ENCODE measurements around the gene SEMA7A.

SEMA7A gene

DNA sequence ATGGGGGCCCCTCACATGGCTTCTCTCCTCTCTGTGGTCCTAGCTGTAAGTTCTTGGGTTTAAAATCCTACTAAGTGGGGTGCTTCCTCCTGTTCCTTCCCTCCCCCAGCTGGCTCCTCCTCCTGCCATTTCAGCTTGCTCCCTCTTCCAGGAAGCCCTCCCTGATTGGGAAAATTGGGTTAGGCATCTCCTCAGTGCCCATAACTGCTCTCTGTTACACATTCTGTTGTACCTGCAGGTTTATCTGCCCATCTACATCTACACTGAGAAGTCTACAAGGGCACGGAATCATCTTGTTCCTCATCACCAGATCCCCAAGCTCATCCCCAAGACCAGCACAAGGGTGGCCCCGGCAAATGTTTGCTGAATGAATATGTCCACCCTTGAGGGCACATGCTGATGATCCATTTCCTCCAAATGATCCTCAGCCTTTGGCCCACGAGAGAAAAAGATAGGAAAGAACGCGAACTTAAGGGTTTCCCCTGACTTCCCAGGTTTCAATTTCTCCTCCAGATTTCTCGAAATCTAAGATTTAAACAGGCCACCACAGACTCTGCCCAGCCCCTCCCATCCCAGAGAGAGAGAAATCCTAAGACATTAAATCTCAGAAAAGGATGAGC, 3.9 kb downstream of the SEMA7A start:
- no peak for DNase-seq

DNA sequence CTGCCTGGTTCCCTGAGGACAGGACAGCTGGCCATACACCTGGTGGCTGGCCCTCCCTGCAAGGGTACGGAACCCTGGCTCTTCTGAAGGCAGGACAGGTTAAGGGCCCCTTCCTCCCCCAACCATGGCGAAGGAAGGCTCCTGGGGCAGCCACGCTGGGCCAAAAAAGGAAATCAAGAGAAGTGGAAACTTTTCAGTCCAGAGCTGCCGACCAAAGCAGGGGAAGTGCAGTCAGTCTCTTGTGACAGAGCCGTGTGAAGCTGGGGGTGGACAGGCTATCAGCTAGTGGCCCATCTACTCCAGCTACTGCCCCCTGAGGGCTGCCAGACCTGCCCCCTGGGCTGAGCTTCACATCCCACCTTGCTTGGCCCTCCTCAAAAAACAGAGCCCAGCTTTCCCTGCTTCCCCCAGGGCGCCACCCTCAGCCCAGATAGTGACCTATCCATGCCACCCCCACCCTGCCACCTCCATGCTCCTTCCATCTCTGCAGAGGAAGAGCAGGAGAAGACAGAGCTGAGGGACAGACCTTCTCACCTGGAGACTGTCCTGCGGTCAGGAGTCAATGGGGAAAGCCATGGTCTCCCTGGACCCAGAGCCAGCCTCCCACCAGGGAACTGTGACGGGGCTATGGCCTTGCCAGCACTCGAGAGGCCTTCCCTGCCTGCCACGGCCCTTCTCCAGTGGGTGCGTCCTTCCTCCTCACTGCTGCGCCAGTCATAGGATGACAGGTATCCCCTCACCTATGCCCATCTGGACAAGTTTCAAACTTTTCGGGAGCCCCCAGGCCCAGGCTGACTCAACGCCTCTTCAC, 4.6 kb downstream of the SEMA7A start:
- DNase-seq = no peak

DNA sequence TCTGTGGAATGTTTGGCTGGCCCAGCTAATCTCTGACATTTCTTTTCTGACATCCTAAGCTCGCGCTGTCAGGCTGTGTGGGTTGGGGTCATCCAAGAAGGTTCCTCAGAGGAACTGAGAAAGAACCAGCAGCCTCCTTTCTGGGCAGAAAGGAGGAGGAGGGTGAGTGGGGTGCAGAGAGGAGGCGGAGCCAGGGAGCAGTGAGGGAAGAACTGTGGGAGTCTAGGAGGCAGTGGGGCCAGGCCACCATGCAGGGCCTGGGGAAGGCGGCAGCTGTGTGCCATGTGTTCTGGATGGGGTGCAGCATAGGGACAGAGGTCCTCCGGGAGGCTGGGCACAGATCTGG, 5.3 kb downstream of the SEMA7A start:
- DNase-seq = no peak

DNA sequence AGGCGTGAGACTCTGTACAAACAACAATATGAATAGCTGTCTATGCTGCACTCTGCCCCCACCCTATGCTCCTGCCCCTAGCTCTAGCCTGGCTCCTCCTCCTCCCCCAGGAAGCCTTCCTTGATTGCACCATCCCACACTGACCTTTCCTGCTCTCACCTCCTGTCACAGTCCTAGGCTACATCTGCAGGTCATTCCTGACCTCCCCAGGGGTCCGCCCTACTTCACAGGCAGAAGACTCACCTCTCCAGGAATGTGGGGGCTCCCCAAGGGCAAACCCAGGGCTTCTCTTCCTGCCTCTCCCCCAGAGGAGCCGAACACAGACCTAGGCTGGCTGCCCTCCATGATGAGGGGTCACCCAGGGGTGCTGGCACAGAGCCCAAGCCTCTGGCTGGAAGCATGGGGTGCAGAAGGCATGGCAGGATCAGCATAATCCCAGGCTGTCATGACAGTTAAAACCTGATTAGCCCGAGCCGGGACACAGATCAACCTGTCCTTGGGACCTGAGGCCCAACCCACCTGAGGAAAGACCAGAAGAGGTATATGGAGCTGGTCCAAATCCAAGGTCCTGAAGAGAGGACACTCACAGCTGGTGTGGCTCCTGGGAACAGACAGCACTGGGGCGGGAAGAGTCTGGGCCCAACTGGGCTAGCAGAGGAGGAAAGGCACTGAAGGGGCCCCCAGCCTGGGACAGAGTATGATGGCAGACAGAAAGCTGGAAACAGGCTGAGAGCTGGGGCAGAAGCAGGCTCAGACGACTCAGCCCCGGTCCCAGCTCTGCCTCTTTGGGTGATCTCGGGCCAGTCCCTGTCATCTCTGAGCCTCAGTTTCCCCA, 5.9 kb downstream of the SEMA7A start:
- no peak for DNase-seq

DNA sequence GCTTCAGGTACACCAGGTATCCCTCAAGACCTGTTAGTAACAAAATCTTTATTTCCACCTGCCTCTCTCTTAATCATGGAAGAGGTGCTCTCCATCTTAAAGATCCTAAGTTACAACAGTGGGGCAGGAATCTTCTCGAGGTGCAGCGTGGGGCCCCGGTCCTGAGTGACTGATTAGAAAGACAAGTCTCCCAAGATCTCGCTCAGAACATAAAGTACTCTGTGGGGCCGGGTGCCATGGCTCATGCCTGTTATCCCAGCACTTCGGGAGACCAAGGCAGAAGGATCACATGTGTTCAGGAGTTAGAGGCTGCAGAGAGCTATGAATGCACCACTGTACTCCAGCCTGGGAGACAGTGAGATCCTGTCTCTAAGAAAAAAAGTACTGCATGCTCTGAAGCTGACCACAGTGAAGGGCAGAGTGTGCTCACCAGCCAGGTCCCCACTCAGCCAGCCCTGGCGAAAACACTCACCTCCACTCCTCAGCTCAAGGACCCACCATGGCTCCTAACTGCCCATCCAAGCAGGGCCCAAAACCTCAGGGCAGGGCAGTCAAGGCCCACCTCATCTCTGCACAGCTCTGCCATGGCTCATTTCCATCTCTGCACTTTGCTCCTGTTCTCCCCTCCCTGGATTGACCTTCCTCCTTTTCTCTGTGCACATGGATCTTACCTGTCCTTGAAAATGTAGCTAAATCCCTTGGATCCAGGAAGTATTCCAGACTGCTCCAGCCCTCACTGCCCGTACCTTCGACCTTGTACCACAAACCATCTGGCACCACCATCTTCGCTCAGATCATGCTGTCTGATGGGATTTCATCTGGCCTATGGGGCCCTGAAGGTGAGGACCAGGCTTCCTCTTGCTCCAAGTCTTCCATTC, 7.1 kb downstream of the SEMA7A start:
- no peak for DNase-seq

DNA sequence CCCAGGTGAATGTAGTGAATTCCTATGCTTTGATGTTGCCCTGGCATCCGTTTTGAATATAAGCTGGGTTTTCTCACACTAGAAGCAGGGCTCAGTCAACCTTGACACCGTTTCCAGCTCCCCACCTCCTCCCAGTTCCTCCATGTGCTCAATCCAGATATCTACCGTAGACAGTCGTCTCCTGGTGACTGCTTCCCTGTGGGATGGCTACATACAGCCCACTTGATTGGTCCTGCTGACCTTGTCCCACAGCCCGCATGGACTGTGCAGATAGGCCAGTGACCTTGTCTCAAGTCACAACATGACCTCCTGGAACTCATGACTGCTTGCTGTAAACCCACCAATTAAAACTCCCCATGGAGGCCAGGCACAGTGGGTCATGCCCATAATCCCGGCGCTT, 8.1 kb downstream of the SEMA7A start:
- DNase-seq = no peak

DNA sequence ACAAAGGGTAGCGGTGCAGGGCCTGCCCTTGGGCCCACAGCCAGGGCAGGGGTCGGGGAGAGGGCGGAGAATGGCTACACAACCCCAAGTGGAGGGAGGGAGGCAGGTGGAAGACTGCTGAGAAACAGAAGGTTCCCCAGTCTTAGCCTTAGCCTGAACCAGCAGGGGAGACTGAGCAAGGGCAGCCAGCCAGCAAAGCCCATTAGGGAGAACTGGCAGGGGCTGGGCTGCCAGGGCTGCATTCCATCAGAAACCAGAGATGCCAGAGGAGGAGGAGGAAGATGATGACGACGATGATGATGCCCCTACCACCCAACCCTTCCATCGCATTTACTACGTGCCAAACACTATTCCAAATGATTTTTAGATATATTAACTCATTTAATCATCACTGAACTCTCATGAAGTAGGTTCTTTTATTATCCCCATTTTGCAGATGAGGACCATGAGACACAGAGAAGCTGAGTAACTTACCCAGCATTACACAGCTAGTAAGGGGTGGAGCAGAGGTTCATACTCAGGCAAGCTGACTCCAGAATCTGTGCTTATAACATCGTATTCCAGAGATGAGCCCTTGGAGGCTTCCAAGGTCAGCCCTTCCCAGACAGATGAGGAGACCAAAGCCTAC, 8.7 kb downstream of the SEMA7A start:
- no peak for DNase-seq

DNA sequence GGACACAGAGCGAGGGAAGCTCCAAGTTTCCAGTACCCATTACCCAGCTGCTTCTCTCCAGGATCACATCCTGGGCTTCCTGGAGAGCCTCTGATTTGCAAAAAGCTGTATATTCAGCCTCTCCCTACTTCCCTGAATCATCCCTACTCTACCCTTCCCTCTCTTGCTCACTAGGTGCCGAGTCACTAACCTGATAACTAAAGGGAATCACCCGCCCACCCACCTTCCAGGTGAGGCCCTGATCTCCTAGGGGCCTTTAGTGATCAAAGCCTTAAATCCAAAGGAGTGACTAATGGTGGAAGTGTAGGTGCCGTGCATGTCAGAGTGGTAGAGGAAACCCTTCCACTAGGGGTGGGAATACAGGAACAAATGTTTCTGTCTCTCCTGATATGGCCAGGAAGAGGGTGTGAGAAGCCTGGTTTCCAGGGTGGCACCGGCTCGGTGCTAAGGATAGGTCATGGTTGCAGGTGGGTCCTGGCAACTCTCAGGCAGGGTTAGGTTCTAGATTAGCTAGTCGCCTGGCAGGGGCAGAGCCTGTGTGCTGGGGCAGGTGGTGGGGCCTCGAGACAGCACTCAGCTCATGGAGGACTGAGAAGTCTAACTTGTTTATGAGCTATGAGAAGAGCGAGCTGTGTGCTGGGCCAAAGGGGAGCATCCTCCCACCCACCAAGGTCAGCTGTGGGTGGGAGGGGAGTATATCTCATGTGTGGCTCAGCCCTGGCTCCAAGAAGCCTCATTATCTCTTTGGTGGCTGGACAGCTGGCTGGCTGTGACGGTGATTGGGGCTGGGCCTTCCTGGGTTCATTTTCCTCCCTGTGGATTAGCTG, 10.1 kb downstream of the SEMA7A start:
- no peak for DNase-seq

DNA sequence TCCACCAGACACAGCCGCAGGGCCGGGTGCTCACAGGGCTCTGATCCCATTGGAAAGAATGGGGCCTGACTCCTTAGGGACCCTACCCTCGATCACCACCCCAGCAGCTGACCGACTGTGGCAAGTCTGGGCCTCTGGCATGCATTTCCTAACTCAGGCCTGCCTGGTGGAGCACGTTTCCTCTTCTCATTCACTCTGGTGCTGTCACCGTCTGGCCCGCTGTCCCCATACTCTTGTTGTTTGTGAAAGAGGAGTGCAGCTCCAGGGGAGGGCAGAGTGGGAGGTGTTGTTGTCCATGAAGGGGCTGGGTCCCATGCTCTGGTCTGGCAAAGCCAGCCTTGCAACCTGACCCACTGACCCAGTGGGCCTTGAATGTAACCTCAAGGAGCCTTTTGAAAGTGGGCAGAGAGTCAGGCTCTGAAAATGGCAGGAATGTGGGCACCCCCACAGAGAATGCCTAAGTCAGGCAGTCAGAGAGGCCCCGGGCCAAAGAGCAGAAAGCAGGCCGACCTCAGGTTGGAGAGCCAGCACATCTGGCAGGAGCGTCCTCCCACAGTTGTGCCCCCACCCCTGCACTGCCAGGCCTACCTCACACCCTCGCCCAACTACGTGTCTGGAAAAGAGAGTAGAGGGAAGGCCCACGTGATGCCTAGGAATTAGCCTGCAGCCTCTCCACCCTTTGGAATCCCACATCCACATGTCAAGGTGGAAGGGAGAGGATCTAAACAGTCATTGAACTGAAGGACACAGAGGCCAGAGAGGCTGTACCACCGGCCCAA, 10.9 kb downstream of the SEMA7A start:
- DNase-seq = no peak

DNA sequence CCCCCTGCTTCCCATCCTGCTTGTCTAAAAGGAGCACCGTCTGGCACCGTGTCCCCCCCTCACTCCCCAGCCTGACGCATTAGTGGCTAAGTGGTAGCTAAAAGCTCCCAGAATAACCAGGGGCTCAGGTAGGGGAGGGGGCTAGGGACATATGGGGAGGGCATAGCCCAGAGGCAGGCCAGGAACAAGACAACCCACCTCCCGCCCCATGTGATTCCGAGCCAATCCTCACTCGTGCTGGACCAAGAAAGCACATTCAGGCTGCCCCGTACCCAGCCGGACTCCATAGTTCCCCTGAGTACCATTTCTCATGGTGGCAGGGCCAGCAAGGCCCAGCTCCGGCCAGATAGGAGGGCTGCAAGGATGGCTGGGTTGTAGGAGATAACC, 11.5 kb downstream of the SEMA7A start:
- no peak for DNase-seq

DNA sequence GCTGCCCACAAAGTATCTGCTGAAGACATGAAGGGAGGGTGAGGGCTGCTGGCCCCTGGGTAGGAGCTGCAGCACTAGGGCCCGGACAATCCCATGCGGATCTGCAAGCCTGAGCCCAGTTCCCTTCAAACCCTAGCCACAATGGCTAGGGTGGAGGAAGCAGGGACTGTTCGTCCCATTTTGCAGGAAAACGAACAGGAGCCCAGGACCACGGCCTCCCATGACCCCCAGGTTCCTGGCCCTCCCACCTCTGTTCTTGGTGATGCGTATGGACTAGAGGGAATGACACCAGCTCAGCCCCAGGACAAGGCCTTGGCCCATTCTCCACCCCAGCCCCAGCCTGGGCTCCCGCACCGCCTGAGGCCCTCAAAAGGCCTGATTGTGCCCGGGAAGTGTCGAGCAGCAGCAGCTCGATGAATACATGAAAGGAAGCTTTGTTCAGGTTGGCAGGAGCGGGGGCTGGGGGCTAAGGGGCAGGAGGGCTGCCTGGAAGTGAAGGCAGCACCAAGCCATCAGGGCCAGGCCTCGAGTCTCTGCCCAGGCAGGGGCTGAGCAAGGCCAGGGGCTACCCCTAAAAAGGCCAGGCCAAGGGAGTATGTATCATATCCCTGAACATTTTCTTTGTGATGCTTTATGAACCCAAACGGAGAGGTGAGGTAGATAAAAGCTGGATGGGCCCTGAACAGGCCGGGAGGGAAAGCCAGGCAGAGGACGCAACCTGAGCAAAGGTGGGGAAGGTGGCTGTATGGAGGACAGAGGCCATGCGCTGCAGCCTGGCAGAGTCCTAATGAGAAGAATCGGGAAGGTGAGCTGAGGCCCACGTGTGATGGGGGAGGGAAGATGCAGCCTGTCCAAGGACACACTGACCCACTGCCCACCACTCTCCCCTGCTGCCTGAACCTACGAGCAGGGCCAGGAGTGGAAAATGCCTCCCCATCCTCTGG, 12.2 kb downstream of the SEMA7A start:
- DNase-seq = no peak

DNA sequence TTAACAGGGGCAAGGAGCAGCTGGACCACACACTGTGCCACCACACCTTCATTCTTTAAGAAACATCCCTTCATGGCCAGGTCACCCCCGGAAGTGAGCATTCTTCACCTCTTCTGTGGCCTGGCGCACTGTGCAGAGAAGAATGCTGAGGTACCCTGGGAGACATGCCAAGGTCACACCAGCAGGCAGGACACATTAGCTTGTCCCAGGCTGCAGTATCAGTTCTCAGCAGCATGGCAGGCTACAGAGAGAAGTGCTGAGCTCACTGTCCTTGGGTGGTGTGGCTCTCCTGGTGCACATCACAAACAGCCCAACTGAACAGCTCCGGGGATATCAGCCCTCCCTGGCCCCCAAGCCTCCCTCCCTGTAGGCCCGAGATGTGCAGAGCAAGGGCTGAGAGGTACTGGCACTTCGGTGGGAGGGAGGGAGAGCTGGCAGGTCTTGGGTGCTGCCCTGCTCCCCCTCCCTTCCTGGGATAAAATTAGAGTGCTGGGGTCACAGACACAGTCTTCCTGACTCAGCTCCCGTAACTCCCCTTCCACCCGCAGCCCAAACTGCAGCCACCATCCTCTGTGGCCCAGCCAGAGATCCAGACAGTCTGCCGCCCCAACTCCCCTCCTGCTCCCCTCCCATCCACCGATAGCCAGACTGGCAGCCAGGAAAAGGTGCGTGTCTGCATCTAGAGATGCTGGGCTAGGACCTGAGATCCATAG, 13.4 kb downstream of the SEMA7A start:
- no peak for DNase-seq

DNA sequence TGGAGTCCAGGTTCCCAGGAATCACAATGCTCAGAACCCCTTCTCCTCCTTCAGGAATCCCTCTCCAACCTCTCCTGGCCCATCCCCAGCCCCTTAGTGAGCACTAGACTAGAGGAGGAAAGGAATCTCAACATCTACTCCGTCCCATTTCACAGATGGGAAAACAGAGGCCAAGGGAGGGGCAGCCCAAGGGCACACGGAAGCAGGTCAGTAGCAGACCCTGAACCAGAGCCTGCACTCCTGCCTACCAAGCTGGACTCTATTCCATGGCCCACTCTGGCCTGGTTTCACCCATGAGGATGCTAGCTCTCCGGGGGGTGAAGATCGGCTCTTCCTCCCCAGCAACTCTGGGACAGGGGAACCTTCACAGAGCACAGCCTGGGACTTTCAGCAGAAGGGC, 14.3 kb downstream of the SEMA7A start:
- no peak for DNase-seq

DNA sequence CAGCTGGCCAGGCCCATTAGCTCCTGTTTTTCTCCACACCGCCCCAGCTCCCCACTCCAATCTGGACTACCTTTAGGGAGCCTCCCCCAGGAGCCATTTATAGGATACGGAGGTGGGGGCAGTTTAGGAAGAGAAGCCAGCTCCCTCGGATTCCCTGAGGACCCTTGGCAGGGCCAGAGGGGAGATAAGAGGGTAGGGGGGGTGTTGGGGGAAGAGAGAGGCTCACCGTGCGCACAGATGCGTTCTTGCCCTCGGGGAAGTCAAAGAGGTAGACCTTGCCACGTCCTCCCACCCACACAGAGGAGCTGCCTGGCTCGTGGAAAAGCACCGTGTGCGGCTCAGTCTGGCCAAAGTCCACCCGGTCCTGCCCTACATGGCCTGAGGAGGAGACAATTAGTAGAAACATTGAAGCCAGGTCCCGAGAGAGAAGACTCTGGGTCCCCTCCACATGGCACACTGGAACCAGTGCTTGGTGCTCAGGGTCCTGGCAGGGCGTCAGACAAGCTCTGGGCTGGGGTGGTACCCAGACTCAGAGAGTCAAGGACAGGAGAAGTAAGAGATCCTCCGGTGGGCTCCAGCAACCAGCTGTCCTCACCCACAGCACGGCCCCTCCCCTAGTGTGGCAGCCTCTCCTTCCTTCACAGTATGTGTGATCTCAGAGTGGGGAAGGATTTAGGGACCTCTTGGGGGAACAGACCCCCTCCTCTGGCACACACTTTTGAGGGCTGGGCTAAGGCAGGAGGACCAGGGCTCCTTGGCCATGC, 15.0 kb downstream of the SEMA7A start:
- DNase-seq = no peak

DNA sequence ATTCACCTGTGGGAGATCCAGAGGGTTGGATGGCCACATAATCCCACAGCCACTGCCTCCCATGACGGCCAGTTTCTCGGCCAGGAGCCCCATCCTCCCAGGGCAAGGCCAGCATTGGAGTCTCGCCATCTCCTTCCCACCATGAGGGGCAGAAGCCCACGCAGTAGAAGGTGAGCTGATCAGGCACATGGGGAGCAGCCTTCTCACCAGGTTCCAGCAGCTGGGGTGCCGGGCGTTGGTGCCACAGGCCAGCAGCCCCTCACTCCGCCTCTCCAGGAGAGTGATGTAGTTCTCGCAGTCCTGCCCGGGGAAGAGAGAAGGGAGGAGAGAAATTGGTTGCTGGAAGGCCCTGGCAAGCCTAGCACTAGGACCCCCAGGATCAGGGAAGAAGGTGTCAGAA, 16.1 kb downstream of the SEMA7A start:
- no peak for DNase-seq

DNA sequence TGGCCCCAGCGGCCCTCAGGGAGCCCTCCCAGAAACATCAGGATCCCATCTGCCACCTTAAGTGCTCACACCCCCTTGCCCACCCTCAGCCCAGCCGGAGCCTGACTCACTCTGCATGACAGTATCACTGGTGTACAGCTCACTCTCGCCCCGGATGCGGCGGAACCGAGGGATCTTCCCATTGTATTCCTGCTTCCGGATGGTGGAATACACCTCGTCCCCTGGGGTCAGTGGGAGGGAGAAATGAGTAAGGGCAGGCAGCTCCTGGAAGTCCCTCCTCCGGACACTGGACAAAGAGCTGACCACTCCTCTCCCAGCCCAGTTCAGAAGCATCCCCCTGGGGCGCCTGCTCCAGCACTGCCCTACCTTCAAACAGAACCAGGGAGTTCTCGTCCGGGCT, 16.5 kb downstream of the SEMA7A start:
- DNase-seq = no peak

DNA sequence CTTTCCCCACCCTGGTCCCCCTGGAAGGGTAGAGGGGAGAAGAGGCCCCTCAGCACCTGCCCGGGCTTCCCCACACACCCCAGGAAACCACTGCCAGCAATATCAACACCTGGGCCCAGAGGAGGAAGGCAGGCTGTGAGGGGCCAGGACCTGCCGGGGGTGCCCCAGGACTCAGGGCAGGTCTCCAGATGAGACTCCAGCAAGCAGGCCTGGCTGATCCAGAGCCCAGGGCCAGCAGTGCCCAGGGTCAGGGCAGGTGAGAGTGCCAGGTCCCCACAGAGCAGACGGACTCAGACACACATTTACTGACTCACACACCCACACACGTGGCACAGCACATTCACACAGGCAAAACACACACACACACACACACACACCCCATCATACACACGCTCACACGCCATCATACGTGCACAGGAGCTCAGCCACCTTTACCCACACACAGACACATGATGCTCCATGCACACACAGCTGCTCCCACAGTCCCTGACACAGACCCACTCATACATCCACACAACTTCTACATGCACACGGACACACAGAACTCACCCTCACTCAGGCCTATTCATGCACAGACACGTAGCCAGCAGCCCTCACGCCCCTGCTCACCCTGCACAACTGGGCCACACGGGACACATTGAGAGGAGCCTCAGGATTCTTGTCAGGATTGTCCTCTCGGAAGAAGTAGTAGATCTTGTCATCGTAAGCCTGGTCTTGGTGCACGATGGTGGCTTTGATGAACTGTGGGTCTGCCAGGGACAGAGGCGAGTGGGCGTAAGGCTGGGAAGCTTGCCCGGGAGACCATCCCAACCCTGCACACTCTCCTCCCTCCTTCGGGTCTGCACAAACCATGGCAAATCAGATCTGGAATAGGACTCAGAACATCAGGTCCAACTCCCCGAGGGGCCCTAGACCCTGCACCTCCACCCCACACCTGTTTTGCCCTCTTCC, 17.5 kb downstream of the SEMA7A start:
- no peak for DNase-seq

Measured in NCI-H2081 treated with DMSO at 0.1 percent for 48 hours (cell line).